B cell (primary cell): ENCODE data around the gene COL26A1. TPM values are rescaled to one million over a fixed set of nuclear protein-coding genes. Genes with fewer than 3 reads are reported as not detected.

ENCODE experiments used
- ATAC-seq: fragments of 200-7000 bp; cut with Tn5 transposase; one replicate; pipeline ENCODE4 v1.10.0; 2021; ENCODE audit warnings: low read depth, mild to moderate bottlenecking, moderate number of reproducible peaks, moderate library complexity
- CTCF ChIA-PET: fragments of 350-600 bp; sonication (Branson Sonifier 250); formaldehyde crosslinking; loops from one replicate; lab custom pipeline; 2021; ENCODE audit warnings: antibody characterized with exemption, inconsistent platforms; lab: Charles Lee
- POLR2A ChIA-PET: fragments of 350-600 bp; sonication (Branson Sonifier 250); formaldehyde crosslinking; loops from one replicate; lab custom pipeline; 2021; ENCODE audit warnings: antibody characterized with exemption; lab: Charles Lee
- DNase-seq: peaks from one replicate; pipeline ENCODE4 v3.0.0; 2013
- H2AFZ ChIP-seq: 2 replicates; pipeline ENCODE4 v1.6.1; 2012; ENCODE audit warnings: mild to moderate bottlenecking, low read depth, low read length; ENCODE audit not compliant: insufficient read depth, poor library complexity, severe bottlenecking
- H3K27ac ChIP-seq, 2 donors: 1 replicate in 1 of 2; 2 replicates in 1 of 2; pipeline ENCODE4 v1.5.1; 2012 to 2013; ENCODE audit warnings: low read length in 2 of 2, mild to moderate bottlenecking in 2 of 2, moderate library complexity in 1 of 2
- H3K27me3 ChIP-seq, 4 experiments: fragments of 200-600 bp in 1 of 4; sonication (generic) in 1 of 4; replicated peaks in 1 of 4; 1 replicate in 2 of 4; 2 replicates in 2 of 4; pipeline versions ENCODE4 v1.6.1 to v1.7.0; 2013 to 2016; ENCODE audit warnings: low read length in 3 of 4, mild to moderate bottlenecking in 2 of 4, mixed read lengths in 1 of 4, moderate library complexity in 1 of 4; ENCODE audit not compliant: insufficient read depth in 4 of 4, control insufficient read depth in 3 of 4; ENCODE audit errors: control extremely low read depth in 1 of 4
- H3K36me3 ChIP-seq, 2 experiments: replicated peaks in 1 of 2; 1 replicate in 1 of 2; 2 replicates in 1 of 2; pipeline versions ENCODE4 v1.6.1 to v1.7.1; 2013; ENCODE audit warnings: low read length in 1 of 2; ENCODE audit not compliant: insufficient read depth in 2 of 2, control insufficient read depth in 1 of 2; ENCODE audit errors: control extremely low read depth in 1 of 2, extremely low read depth in 1 of 2
- H3K4me1 ChIP-seq, 2 donors: fragments of 200-600 bp in 1 of 2; sonication (generic) in 1 of 2; 1 replicate in 1 of 2; 2 replicates in 1 of 2; pipeline versions ENCODE4 v1.5.1 to v1.6.1; 2013 to 2017; ENCODE audit warnings: low read length in 2 of 2; ENCODE audit not compliant: control insufficient read depth in 2 of 2, insufficient read depth in 2 of 2
- H3K4me2 ChIP-seq: replicated peaks from 2 replicates; pipeline ENCODE3; 2012; ENCODE audit warnings: mild to moderate bottlenecking, low read depth, low read length; ENCODE audit not compliant: poor library complexity, severe bottlenecking
- H3K4me3 ChIP-seq, 5 experiments: fragments of 200-600 bp in 1 of 5; sonication (generic) in 1 of 5; 1 replicate in 3 of 5; 2 replicates in 2 of 5; pipeline versions ENCODE4 v1.5.1 to v1.7.0; 2011 to 2016; ENCODE audit warnings: low read length in 4 of 5, mild to moderate bottlenecking in 4 of 5, low read depth in 2 of 5, control low read depth in 1 of 5, moderate library complexity in 1 of 5; ENCODE audit not compliant: insufficient read depth in 1 of 5; ENCODE audit errors: control extremely low read depth in 1 of 5, extremely low read depth in 1 of 5
- H3K79me2 ChIP-seq: fragments of 200-600 bp; sonication (generic); one replicate; pipeline ENCODE4 v1.6.0; 2016; ENCODE audit warnings: low read length; ENCODE audit not compliant: control insufficient read depth, insufficient read depth
- H3K9ac ChIP-seq: fragments of 200-600 bp; sonication (generic); 2 replicates; pipeline ENCODE4 v1.6.1; 2017; ENCODE audit warnings: mild to moderate bottlenecking, low read length, moderate library complexity
- H3K9me3 ChIP-seq, 3 donors: one replicate each; pipeline versions ENCODE4 v1.6.1 to v1.7.1; 2013; ENCODE audit warnings: low read length in 2 of 3; ENCODE audit not compliant: control insufficient read depth in 2 of 3, insufficient read depth in 1 of 3; ENCODE audit errors: control extremely low read depth in 1 of 3
- H4K20me1 ChIP-seq: 2 replicates; pipeline ENCODE4 v1.6.0; 2012; ENCODE audit warnings: mild to moderate bottlenecking, low read length; ENCODE audit not compliant: insufficient read depth, control insufficient read depth, poor library complexity, severe bottlenecking
- H3K27ac Mint-ChIP-seq: one replicate; pipeline ENCODE4 v1.8.0; 2021; ENCODE audit warnings: mixed read lengths
- H3K27me3 Mint-ChIP-seq: one replicate; pipeline ENCODE4 v1.8.0; 2021; ENCODE audit warnings: mixed read lengths
- H3K4me1 Mint-ChIP-seq: one replicate; pipeline ENCODE4 v1.8.0; 2021; ENCODE audit warnings: mixed read lengths
- H3K4me3 Mint-ChIP-seq: one replicate; pipeline ENCODE4 v1.8.0; 2021; ENCODE audit warnings: mixed read lengths
- H3K9me3 Mint-ChIP-seq: one replicate; pipeline ENCODE4 v1.8.0; 2022; ENCODE audit warnings: mixed read lengths; ENCODE audit not compliant: insufficient read depth
- CTCF ChIP-seq: fragments of 200-600 bp; IDR thresholded peaks from one replicate; pipeline ENCODE4 v1.8.0; 2022; ENCODE audit warnings: antibody characterized with exemption, mild to moderate bottlenecking
- EZH2 ChIP-seq: IDR thresholded peaks from 2 replicates; pipeline ENCODE4 v1.6.1; 2012; ENCODE audit warnings: borderline replicate concordance, low read depth, mild to moderate bottlenecking, moderate library complexity, low read length; ENCODE audit not compliant: insufficient read depth, poor library complexity, severe bottlenecking
- WGBS: methylation state at CpG from one replicate; pipeline ENCODE4 v1.1.5; 2013; ENCODE audit warnings: missing lambda C conversion rate; ENCODE audit not compliant: insufficient coverage; 5-methylcytosine and 5-hydroxymethylcytosine counted together
- intact Hi-C: fragments of 100-400 bp; cut with micrococcal nuclease; formaldehyde crosslinking; loops from one replicate; pipeline ENCODE4 v1.10.0; 2022
- polyA plus RNA-seq: library from polyadenylated mRNA; depleted of rRNA; stranded (reverse); fragments of >200 nt; gene quantifications from 2 replicates; pipeline ENCODE4 v1.2.3, GENCODE V29; 2012
- total RNA-seq, 2 donors: library from RNA; stranded (reverse); fragments of 120-200 nt in 1 of 2; gene quantifications; 1 replicate in 1 of 2; 2 replicates in 1 of 2; pipeline versions ENCODE4 v1.2.3 to v1.2.4, GENCODE V29; 2013 to 2022

Gene COL26A1
- total and polyA plus RNA-seq, 2 donors (not counting 1 experiment from before 2014, with no cell fraction given): not detected

GRCh38 chr7:101536668-101537067 is 174.0 kb downstream of the COL26A1 start:
- POLR2A ChIA-PET: no interaction called here
- TF ChIP-seq CTCF: no peak
- no peak for TF ChIP-seq EZH2
- CTCF ChIA-PET: interaction anchor here (0.7 to 1.0 kb wide), 2 partner anchors 125 to 736 kb away, joined by 3 read pairs; no protein-coding TSS in a partner anchor
- Mint-ChIP-seq H3K27me3 (peaks cover 8% of the 10 kb centered on the region), H3K4me1 (no peaks in the 10 kb centered on the region), H3K9me3 (no peaks in the 10 kb centered on the region), H3K27ac (no peak overlapping the region), H3K4me3 (no peak overlapping the region)
- WGBS: 86% methylated on average over 4 of the region's 4 CpGs
- Histone ChIP-seq H3K9ac (no peak overlapping the region), H3K4me2 (no peak overlapping the region), H3K27me3 (peaks cover 0 to 3% (median 0%) of the 10 kb centered on the region in 4 experiments), H3K9me3 (peaks cover 0 to 15% (median 0%) of the 10 kb centered on the region in 3 donors), H2AFZ (no peak overlapping the region), H3K27ac (no peak overlapping the region), H3K4me3 (no peak overlapping the region), H4K20me1 (no peaks in the 10 kb centered on the region), H3K4me1 (no peaks in the 10 kb centered on the region), H3K36me3 (no peaks in the 10 kb centered on the region), H3K79me2 (no peaks in the 10 kb centered on the region)
- intact Hi-C loops: no loop called here
- no peak for ATAC-seq
- DNase-seq: no peak

DNA sequence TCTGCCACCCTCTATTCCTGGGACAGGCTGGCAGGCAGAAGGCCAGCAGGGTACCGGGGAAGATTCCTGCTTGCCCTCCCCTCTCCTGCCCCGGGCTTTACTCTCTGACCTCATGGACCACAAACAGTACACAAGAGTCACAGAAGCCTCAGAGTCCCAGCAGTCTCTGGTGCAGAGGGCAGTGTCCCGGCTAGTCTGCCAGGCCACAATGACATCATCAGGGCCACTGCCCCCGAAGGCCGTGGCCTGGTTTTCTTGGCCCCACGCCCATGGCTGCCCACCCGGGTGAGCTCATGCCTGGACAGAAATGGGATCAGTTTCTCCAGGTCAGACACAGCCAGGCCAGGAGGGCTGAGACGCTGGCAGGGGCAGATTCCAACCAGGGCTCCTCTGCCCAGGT is 174.5 kb downstream of the COL26A1 start:
- Histone ChIP-seq H3K9me3 (peaks cover 0 to 15% (median 0%) of the 10 kb centered on the region in 3 donors), H3K4me1 (no peaks in the 10 kb centered on the region), H3K9ac (no peak overlapping the region), H3K4me2 (no peak overlapping the region), H4K20me1 (no peaks in the 10 kb centered on the region), H3K27me3 (peaks cover 0 to 3% (median 0%) of the 10 kb centered on the region in 4 experiments), H3K4me3 (no peak overlapping the region), H3K79me2 (no peaks in the 10 kb centered on the region), H2AFZ (no peak overlapping the region), H3K36me3 (no peaks in the 10 kb centered on the region), H3K27ac (no peak overlapping the region)
- ChIA-PET CTCF (interaction anchor here (0.7 to 1.5 kb wide), 3 partner anchors 126 to 736 kb away, joined by 3 read pairs; no protein-coding TSS in a partner anchor), POLR2A (no interaction called here)
- TF ChIP-seq EZH2 (no peak), CTCF (no peak)
- WGBS: 87% methylated on average over 8 of the region's 8 CpGs
- Mint-ChIP-seq H3K27ac (no peak overlapping the region), H3K4me3 (no peak overlapping the region), H3K9me3 (no peaks in the 10 kb centered on the region), H3K27me3 (peaks cover 5% of the 10 kb centered on the region), H3K4me1 (no peaks in the 10 kb centered on the region)
- intact Hi-C loops: no loop called here
- DNase-seq: no peak
- no peak for ATAC-seq
